Transverse colon (tissue), 4 donors: ENCODE data around the gene ANKRD30B. TPM values are rescaled to one million over a fixed set of nuclear protein-coding genes. Genes with fewer than 3 reads are reported as not detected.
"Not testable (repeated sequence)": the region's sequence is repeated elsewhere in the genome, so short reads cannot be mapped to it uniquely, and the experiment has no call there.

Source experiments
- DNase-seq: peaks from one replicate; pipeline ENCODE4 v3.0.0-alpha.2; 2019
- H3K27ac ChIP-seq, 4 donors: fragments of 200-600 bp; sonication (generic); 2 replicates each; pipeline ENCODE4 v1.5.1; 2016 to 2018; ENCODE audit warnings: inconsistent platforms in 4 of 4
- H3K27me3 ChIP-seq: fragments of 200-600 bp; sonication (generic); 2 replicates; pipeline ENCODE4 v1.5.1; 2017; ENCODE audit warnings: inconsistent platforms
- H3K36me3 ChIP-seq, 4 donors: fragments of 200-600 bp; sonication (generic); 2 replicates each; pipeline ENCODE4 v1.5.1; 2017 to 2019; ENCODE audit warnings: inconsistent platforms in 4 of 4
- H3K4me1 ChIP-seq, 4 donors: fragments of 200-600 bp; sonication (generic); 2 replicates each; pipeline ENCODE4 v1.5.1; 2017 to 2020; ENCODE audit warnings: inconsistent platforms in 4 of 4
- H3K4me3 ChIP-seq, 4 donors: fragments of 200-600 bp; sonication (generic); 1 replicate in 1 of 4; 2 replicates in 3 of 4; pipeline versions ENCODE4 v1.5.1 to v1.6.1; 2017 to 2019; ENCODE audit warnings: inconsistent platforms in 4 of 4
- H3K9me3 ChIP-seq, 2 donors: fragments of 200-600 bp; sonication (generic); 2 replicates each; pipeline ENCODE4 v1.5.1; 2017 to 2019; ENCODE audit warnings: inconsistent platforms in 2 of 2
- EP300 ChIP-seq: sonication (generic); formaldehyde crosslinking; IDR thresholded peaks from one replicate; pipeline ENCODE4 v1.6.1; 2017; ENCODE audit warnings: antibody characterized with exemption, low read depth
- POLR2A ChIP-seq: fragments of 450-650 bp; IDR thresholded peaks from one replicate; pipeline ENCODE4 v1.6.1; 2016; ENCODE audit warnings: antibody characterized with exemption, mild to moderate bottlenecking, moderate library complexity
- POLR2AphosphoS5 ChIP-seq, 3 donors: sonication (generic); formaldehyde crosslinking; IDR thresholded peaks; one replicate each; pipeline ENCODE4 v1.6.1; 2016; ENCODE audit warnings: antibody characterized with exemption in 3 of 3
- WGBS, 2 donors: methylation state at CpG; one replicate each; pipeline ENCODE4 v1.1.5; 2018; ENCODE audit warnings: low coverage in 1 of 2; 5-methylcytosine and 5-hydroxymethylcytosine counted together
- in situ Hi-C, 4 donors: fragments of 200-750 bp; cut with MboI; loops; one replicate each; pipeline versions ENCODE4 v1.15.0 to v1.15.1; 2017; ENCODE audit warnings: low sequenced_read_pairs in 3 of 4, low pct_ligation_motif_present in 1 of 4, low pct_unique_long_range_greater_than_20kb in 1 of 4
- intact Hi-C: fragments of 100-400 bp; cut with DNase I; formaldehyde crosslinking; loops from one replicate; pipeline ENCODE4 v1.15.1; 2023; ENCODE audit warnings: low total_unique reads
- total RNA-seq, 4 donors: library from RNA; depleted of rRNA; stranded (reverse); fragments of >200 nt; gene quantifications; one replicate each; pipeline ENCODE4 v1.1.0, GENCODE V29; 2016
- TF ChIP-seq, protein P1 (sequence below), 5 experiments: fragments of 200-600 bp in 3 of 5; fragments of 450-650 bp in 2 of 5; sonication (generic) in 3 of 5; IDR thresholded peaks; 1 replicate in 2 of 5; 2 replicates in 3 of 5; pipeline ENCODE4 v1.5.1; 2016 to 2017; ENCODE audit warnings: antibody characterized with exemption in 5 of 5, inconsistent platforms in 3 of 5, mild to moderate bottlenecking in 2 of 5, moderate library complexity in 1 of 5

Gene ANKRD30B
- total RNA-seq, 4 donors from 2014 or later: 0.79 TPM; not detected in 3

DNA sequence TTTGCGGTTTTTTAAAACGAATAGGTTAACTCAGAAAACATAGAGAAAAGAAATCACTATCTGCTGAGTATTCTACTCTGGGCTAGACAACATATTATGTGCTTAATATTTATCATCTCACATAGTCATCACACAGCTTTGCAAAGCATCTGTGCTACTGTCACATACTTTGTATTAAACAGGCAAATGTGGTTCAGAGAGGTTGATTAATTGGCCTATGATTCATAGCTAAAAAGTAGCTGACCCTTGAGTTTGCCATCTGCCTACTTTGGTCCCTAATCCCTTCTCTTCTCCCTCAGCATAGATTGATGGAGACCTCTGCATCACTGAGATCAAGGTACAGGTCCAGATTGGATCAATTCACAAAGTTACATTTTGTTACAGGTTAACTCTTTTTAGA, 21.4 kb downstream of the ANKRD30B start:
- intact Hi-C loops (no loop called here), in situ Hi-C loops (no loop called here)
- Histone ChIP-seq H3K9me3 (no peaks in the 10 kb centered on the region), H3K36me3 (no peaks in the 10 kb centered on the region), H3K4me1 (no peaks in the 10 kb centered on the region), H3K27me3 (no peaks in the 10 kb centered on the region), H3K27ac (no peak overlapping the region), H3K4me3 (no peak overlapping the region)
- DNase-seq: no peak
- 75 to 83% methylated on average over 2 of the region's 2 CpGs for WGBS, 2 donors
- no peak for TF ChIP-seq EP300
- TF ChIP-seq, protein P1, sequence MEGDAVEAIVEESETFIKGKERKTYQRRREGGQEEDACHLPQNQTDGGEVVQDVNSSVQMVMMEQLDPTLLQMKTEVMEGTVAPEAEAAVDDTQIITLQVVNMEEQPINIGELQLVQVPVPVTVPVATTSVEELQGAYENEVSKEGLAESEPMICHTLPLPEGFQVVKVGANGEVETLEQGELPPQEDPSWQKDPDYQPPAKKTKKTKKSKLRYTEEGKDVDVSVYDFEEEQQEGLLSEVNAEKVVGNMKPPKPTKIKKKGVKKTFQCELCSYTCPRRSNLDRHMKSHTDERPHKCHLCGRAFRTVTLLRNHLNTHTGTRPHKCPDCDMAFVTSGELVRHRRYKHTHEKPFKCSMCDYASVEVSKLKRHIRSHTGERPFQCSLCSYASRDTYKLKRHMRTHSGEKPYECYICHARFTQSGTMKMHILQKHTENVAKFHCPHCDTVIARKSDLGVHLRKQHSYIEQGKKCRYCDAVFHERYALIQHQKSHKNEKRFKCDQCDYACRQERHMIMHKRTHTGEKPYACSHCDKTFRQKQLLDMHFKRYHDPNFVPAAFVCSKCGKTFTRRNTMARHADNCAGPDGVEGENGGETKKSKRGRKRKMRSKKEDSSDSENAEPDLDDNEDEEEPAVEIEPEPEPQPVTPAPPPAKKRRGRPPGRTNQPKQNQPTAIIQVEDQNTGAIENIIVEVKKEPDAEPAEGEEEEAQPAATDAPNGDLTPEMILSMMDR (IDR thresholded peaks at IDR 0.05): no peak
- no peak for TF ChIP-seq POLR2A
- no peak for TF ChIP-seq POLR2AphosphoS5 (IDR thresholded peaks at IDR 0.05)

DNA sequence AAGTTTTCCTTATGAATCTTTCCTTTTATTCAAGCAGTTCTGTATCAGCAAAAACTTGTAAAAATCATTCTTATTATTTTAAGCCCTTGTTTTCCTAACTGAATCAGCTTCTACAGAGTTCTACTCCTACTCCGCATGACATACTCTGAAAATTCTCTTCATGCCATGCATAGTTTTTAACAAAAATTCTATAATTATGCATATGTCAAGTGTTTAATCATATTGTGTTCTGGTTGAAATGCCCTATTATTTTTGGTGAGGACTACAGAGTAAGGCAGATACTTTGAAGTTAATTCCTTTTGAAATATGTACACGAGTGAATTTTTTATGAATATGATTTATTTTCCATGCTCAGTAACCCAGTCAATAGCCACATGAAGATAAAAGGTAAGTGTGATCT, 28.8 kb downstream of the ANKRD30B start:
- intact Hi-C loops (no loop called here), in situ Hi-C loops (no loop called here)
- no peak for DNase-seq
- 75 to 80% methylated on average over 2 of the region's 2 CpGs for WGBS, 2 donors
- TF ChIP-seq POLR2A (no peak), POLR2AphosphoS5 (IDR thresholded peaks at IDR 0.05) (no peak), EP300 (no peak)
- TF ChIP-seq, protein P1 (IDR thresholded peaks at IDR 0.05): no peak
- H3K27ac ChIP-seq: no peak overlapping the region
- H3K9me3 ChIP-seq: no peaks in the 10 kb centered on the region
- no peak overlapping the region for H3K4me3 ChIP-seq
- H3K36me3 ChIP-seq: no peaks in the 10 kb centered on the region
- H3K4me1 ChIP-seq: no peaks in the 10 kb centered on the region
- no peaks in the 10 kb centered on the region for H3K27me3 ChIP-seq

DNA sequence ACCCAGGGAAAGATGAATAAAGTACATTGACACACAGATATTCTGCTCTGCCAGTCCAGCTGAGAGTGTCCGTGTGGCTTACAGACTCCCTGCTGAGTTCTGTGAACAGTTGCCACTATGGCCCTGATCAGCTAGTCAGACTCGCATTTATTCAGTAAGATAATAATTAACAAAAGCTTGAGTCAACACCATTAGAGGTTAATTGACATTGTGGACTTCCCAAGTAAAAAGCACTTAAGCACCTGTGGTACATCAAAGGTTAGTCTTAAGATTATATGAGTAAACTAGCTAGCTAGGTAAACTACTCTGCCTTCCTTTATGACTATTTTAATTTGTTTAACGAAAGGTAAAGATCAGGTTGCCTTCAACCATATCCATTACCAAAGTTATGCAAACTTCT, 33.7 kb downstream of the ANKRD30B start:
- Histone ChIP-seq H3K4me1 (no peaks in the 10 kb centered on the region), H3K27ac (no peak overlapping the region), H3K36me3 (no peaks in the 10 kb centered on the region), H3K27me3 (no peaks in the 10 kb centered on the region), H3K9me3 (no peaks in the 10 kb centered on the region), H3K4me3 (no peak overlapping the region)
- DNase-seq: no peak
- 48 to 52% methylated on average over 2 to 3 of the region's 3 CpGs for WGBS, 2 donors
- in situ Hi-C loops: no loop called here
- intact Hi-C loops: no loop called here
- TF ChIP-seq, protein P1 (IDR thresholded peaks at IDR 0.05): no peak
- TF ChIP-seq EP300 (no peak), POLR2AphosphoS5 (IDR thresholded peaks at IDR 0.05) (no peak), POLR2A (no peak)

DNA sequence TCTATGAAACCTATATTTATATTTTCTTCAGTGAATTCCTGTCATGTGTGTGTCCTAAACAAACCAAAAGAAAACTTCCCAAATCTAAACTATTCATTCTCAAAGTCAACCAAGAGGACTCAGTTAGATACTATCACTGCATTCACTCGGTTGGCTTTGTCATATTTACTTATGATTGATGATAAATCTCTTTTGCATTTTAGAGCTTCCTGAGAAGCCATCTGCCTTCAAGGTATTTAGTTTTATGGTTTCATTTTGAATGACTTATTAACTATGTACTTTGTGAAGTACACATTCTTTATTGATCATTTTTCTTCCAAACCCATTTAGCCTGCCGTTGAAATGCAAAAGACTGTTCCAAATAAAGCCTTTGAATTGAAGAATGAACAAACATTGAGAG, 36.2 kb downstream of the ANKRD30B start:
- intact Hi-C loops (no loop called here), in situ Hi-C loops (no loop called here)
- TF ChIP-seq POLR2A (no peak), POLR2AphosphoS5 (IDR thresholded peaks at IDR 0.05) (no peak), EP300 (no peak)
- TF ChIP-seq, protein P1 (IDR thresholded peaks at IDR 0.05): no peak

DNA sequence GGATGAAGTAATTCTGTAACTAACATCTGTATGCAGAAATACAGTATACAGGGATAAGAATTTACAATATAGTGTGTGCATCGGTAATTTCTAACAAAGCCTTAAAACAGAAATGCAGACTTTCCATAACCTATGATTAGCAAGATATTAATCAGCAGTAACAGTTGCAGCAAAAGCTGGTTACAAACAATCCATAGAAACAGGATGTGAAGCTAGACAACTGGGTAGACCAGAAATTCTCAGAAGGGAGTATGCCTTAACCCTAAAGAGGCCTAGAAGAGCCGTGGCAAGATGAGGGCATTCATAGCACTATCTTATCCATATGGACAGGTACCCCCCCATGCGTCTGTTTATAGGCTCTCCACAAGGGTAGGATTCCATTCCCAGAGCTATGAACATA, 48.9 kb downstream of the ANKRD30B start:
- DNase-seq, H3K36me3 ChIP-seq, H3K4me3 ChIP-seq, H3K4me1 ChIP-seq, intact Hi-C loops, in situ Hi-C loops, H3K27ac ChIP-seq, H3K9me3 ChIP-seq, H3K27me3 ChIP-seq: not testable (repeated sequence)
- 77 to 80% methylated on average over 1 to 3 of the region's 3 CpGs for WGBS, 2 donors

More for the DNA sequence above, 36.2 kb downstream of the ANKRD30B start:
- H3K27me3 ChIP-seq: no peaks in the 10 kb centered on the region
- H3K4me3 ChIP-seq: no peak overlapping the region
- no peak for DNase-seq
- no peak overlapping the region for H3K27ac ChIP-seq
- H3K36me3 ChIP-seq: no peaks in the 10 kb centered on the region
- no peaks in the 10 kb centered on the region for H3K4me1 ChIP-seq
- WGBS, 2 donors: 41 to 43% methylated on average over 2 of the region's 2 CpGs
- H3K9me3 ChIP-seq: no peaks in the 10 kb centered on the region

DNA sequence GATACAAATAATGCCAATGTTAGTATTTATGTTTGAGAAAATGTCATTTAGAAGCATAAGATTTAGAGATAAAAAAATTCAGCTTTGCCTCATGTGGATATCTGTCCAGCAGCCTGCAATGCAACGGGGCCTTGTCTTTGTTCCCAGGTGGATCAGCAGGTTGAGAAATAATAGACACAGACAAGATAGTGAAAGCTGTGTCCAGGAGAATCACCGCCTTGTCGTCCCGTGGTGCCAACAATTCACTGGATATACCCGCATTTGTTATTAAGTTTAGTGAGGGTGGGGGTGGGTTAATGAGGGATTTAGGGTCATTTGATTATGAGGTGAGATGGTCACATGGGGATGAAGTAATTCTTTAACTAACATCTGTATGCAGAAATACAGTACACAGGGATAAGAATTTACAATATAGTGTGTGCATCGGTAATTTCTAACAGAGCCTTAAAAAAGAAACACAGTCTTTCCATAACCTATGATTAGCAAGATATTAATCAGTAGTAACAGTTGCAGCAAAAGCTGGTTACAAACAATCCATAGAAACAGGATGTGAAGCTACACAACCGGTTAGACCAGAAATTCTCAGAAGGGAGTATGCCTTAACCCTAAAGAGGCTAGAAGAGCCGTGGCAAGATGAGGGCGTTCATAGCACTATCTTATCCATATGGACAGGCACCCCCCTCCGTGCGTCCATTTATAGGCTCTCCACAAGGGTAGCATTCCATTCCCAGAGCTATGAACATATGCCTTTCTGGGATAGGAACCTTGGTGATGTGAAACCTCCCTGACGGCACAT, 50.2 kb downstream of the ANKRD30B start:
- H3K4me1 ChIP-seq, DNase-seq, intact Hi-C loops, H3K27me3 ChIP-seq, H3K27ac ChIP-seq, H3K9me3 ChIP-seq, H3K4me3 ChIP-seq, H3K36me3 ChIP-seq, in situ Hi-C loops: not testable (repeated sequence)
- 93 to 94% methylated on average over 4 to 12 of the region's 12 CpGs for WGBS, 2 donors

DNA sequence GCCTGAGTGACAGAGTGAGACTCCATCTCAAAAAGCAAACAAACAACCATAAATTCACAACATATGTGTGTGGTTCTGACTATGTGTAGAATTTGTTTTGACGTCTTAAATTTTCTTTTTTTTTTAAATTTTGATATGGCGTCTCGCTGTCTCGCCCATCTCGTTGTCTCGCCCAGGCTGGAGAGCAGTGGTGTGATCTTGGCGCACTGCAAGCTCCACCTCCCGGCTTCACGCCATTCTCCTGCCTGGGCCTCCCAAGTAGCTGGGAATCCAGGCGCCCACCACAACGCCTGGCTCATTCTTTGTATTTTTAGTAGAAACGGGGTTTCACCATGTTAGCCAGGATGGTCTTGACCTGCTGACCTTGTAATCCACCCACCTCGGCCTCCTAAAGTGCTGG, 63.1 kb downstream of the ANKRD30B start:
- H3K27ac ChIP-seq, in situ Hi-C loops, DNase-seq, H3K9me3 ChIP-seq, H3K4me1 ChIP-seq, H3K36me3 ChIP-seq, H3K4me3 ChIP-seq, intact Hi-C loops, H3K27me3 ChIP-seq: not testable (repeated sequence)
- WGBS, 2 donors: 89 to 100% methylated on average over 6 to 13 of the region's 13 CpGs
